ENCODE measurements around the gene ANKRD40.

GRCh38 chr17:50672071-50672470 lies 35.6 kb downstream of the ANKRD40 start:
- TF ChIP-seq CTCF (IDR thresholded peaks at IDR 0.05) (no peak), POLR2A (IDR thresholded peaks at IDR 0.05) (no peak)
